Measurements from ENCODE around the gene IFI27L1. TPM values are rescaled to one million over a fixed set of nuclear protein-coding genes. Genes with fewer than 3 reads are reported as not detected.
A peak's percentile ranks its signal among the peaks of the same experiment; 100 is the strongest.

The IFI27L1 gene
- total RNA-seq, 6 experiments from 2014 or later = 22.3 to 28.2 (median 23.7) TPM

DNA sequence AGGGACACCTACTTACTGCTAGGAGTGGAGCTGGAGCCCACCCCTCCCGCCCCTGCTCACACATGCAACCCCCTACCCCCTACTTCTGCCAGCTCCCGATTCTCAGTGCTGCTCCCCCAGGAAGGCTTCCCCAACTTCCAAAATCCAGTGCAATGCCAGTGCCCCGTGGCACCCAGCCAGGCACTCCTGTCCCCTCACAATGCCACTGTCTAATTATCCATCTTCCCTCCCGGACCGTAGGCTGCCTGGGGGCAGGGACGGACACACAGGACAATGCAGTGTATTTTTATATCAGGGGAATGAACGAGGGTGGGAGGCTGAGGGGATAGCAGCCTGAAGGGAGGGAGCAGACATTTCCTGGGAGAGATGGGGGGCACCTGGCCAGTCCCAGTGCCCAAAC is 42.6 kb upstream of the IFI27L1 start:
- Mint-ChIP-seq H3K27me3 (ENCODE audit: insufficient read depth) (peaks cover 4% of the 10 kb centered on the region; the same call in 1 of the 2 replicates), H3K4me3 (no peak overlapping the region), H3K36me3 (ENCODE audit: low read depth) (no peaks in the 10 kb centered on the region), H3K27ac (no peak overlapping the region), H3K4me1 (ENCODE audit: low read depth) (peaks cover 35% of the 10 kb centered on the region), H3K9me3 (no peaks in the 10 kb centered on the region)
- no peak for DNase-seq
- TF ChIP-seq, protein P1, sequence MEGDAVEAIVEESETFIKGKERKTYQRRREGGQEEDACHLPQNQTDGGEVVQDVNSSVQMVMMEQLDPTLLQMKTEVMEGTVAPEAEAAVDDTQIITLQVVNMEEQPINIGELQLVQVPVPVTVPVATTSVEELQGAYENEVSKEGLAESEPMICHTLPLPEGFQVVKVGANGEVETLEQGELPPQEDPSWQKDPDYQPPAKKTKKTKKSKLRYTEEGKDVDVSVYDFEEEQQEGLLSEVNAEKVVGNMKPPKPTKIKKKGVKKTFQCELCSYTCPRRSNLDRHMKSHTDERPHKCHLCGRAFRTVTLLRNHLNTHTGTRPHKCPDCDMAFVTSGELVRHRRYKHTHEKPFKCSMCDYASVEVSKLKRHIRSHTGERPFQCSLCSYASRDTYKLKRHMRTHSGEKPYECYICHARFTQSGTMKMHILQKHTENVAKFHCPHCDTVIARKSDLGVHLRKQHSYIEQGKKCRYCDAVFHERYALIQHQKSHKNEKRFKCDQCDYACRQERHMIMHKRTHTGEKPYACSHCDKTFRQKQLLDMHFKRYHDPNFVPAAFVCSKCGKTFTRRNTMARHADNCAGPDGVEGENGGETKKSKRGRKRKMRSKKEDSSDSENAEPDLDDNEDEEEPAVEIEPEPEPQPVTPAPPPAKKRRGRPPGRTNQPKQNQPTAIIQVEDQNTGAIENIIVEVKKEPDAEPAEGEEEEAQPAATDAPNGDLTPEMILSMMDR (IDR thresholded peaks at IDR 0.05) = no peak

DNA sequence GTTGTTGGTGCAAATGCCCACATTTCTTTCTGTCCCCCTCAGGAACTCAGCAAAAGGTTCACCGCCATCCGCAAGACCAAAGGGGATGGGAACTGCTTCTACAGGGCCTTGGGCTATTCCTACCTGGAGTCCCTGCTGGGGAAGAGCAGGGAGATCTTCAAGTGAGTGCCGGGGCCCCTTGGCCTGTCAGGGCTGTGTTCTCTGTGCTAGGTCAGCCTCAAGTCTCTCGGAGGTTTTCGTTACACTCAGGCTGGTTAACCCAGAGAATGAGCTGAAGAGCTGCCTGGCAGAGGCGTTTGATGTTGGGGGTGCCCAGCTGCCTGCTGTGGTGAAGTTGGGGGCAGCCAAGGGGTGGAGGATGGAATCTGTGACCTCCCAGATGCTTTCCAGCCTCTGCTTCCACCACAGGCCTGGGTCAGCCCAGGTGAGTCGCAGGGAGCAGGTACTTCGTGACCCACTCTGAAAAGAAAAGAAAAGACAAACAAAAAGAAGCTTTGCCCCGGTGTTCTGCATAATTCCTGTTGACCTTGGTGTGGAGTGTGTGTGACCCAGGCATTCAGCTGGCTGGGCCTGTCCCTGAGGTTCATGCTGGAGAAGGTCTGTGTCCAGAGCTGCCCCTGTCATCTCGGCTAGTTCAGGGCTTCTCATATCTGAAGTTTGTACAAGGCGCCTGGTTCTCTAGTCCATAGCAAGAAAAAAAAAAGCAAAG is 42.0 kb upstream of the IFI27L1 start:
- Mint-ChIP-seq H3K4me1 (ENCODE audit: low read depth) (peaks cover 39% of the 10 kb centered on the region), H3K27ac (no peak overlapping the region), H3K9me3 (no peaks in the 10 kb centered on the region)

DNA sequence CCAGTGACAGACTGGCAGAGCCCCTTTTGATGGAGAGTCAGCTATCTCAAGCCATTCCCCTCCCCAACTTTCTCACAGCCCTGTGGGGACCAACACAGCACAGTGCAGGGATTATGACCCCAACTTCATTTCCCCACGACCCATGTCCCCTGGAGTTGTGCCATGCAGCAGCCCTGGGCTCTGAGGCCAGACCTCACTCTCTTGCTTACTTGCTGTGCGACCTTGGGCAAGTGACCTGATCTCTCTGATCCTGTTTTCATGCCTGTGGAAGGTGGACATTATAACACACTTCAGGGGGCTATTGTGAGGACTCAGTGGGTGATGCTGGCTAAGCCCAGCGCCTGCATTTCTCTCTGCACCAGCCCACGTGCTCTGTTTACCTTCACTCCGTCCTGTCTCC is 40.9 kb upstream of the IFI27L1 start:
- TF ChIP-seq, protein P1 (IDR thresholded peaks at IDR 0.05) = no peak
- Mint-ChIP-seq H3K27ac (no peak overlapping the region), H3K4me1 (ENCODE audit: low read depth) (peaks cover 39% of the 10 kb centered on the region), H3K27me3 (ENCODE audit: insufficient read depth) (peaks cover 4% of the 10 kb centered on the region), H3K9me3 (no peaks in the 10 kb centered on the region), H3K36me3 (ENCODE audit: low read depth) (peaks cover 5% of the 10 kb centered on the region; the same call in 1 of the 2 replicates), H3K4me3 (no peak overlapping the region)
- DNase-seq = no peak

More for the DNA sequence above, 42.0 kb upstream of the IFI27L1 start:
- H3K36me3 Mint-ChIP-seq (ENCODE audit: low read depth) = no peaks in the 10 kb centered on the region
- no peak for DNase-seq
- H3K27me3 Mint-ChIP-seq (ENCODE audit: insufficient read depth) = peaks cover 4% of the 10 kb centered on the region
- H3K4me3 Mint-ChIP-seq = no peak overlapping the region
- TF ChIP-seq, protein P1 (IDR thresholded peaks at IDR 0.05) = no peak

DNA sequence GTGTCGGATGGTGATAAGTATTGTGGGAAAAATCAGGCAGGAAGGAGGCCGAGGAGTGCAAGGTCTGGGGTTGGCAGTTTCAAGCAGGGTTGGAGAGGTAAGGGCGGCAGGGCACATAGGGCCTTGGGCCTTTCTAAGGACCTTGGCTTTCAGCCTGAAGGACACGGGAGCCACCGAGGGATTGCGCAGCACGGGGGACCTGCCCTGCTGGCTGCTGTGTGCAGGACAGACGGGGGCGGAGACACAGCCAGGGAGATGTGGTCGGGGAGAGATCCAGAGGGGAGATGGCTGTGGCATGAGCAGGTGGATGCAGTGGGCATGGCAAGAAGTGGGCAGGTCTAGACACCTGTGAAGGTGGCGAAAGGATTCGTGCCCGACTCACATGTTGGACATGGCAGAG is 40.3 kb upstream of the IFI27L1 start:
- Mint-ChIP-seq H3K27me3 (ENCODE audit: insufficient read depth) (peaks cover 4% of the 10 kb centered on the region), H3K36me3 (ENCODE audit: low read depth) (peaks cover 7% of the 10 kb centered on the region; the same call in 1 of the 2 replicates), H3K9me3 (no peaks in the 10 kb centered on the region), H3K4me3 (no peak overlapping the region), H3K4me1 (ENCODE audit: low read depth) (peaks cover 39% of the 10 kb centered on the region), H3K27ac (no peak overlapping the region)
- DNase-seq = no peak
- TF ChIP-seq, protein P1 (IDR thresholded peaks at IDR 0.05) = no peak

DNA sequence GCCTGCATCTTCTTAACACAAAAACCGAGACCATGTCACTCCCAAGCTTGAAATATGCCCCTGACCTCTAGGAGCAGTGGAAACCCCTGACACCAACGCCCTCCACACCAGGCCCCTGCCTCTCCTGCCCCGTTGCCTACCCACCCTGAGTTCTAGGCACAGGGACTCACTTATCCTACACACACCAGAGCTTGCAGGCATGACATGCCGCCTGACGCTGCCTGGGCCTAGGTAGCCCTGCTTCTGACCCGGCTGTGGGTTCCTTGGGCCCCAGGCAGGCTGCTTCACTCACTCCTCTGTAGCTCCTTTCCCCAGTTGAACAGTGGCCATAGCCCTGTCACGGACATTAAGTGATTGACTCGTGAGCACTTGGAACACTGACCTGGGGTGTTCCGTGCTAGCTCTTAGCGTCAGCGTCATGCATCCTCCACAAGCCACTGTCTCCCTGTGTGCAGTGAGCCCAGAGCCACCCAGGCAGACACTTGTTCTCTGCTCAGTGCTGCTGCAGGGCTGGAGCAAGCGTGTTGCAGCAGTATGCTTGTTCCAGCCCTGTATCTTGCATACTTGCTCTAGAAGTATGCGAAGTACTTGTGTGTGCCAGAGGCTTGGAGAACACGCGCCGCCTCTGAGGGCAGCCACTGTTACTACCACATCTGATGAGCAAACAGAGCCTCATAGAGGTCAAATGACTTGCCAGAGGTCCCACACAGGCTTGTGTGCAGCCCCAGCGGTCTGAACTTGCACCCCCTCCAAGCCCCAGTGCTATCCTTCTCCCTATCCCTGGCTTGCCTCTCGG is 39.4 kb upstream of the IFI27L1 start:
- Mint-ChIP-seq H3K9me3 (no peaks in the 10 kb centered on the region), H3K36me3 (ENCODE audit: low read depth) (peaks cover 7% of the 10 kb centered on the region; the same call in 1 of the 2 replicates), H3K4me3 (peak overlapping the region; percentile 65; the same call in 1 of the 2 replicates), H3K27ac (peak overlapping the region; percentile 79), H3K27me3 (ENCODE audit: insufficient read depth) (peaks cover 4% of the 10 kb centered on the region), H3K4me1 (ENCODE audit: low read depth) (peaks cover 35% of the 10 kb centered on the region)
- DNase-seq = peak; percentile 90
- TF ChIP-seq, protein P1 (IDR thresholded peaks at IDR 0.05) = no peak
